Psoas muscle (tissue), 8 donors: Measurements from ENCODE around the gene ABT1. TPM values are rescaled to one million over a fixed set of nuclear protein-coding genes. Genes with fewer than 3 reads are reported as not detected.

ENCODE experiments used
- ATAC-seq, 4 donors: fragments of 200-7000 bp; cut with Tn5 transposase; one replicate each; pipeline ENCODE4 v1.9.1; 2020; ENCODE audit warnings: moderate library complexity in 3 of 4, mild to moderate bottlenecking in 2 of 4
- DNase-seq, 2 donors: peaks; one replicate each; pipeline ENCODE4 v3.0.0-alpha.2; 2020
- H3K27ac ChIP-seq: fragments of 200-600 bp; one replicate; pipeline ENCODE4 v1.8.0; 2022
- H3K27me3 ChIP-seq, 3 donors: fragments of 200-600 bp in 1 of 3; one replicate each; pipeline versions ENCODE4 v1.6.1 to v1.8.0; 2013 to 2022; ENCODE audit warnings: low read length in 2 of 3, mild to moderate bottlenecking in 2 of 3, moderate library complexity in 1 of 3; ENCODE audit not compliant: insufficient read depth in 3 of 3
- H3K36me3 ChIP-seq, 2 donors: fragments of 200-600 bp in 1 of 2; one replicate each; pipeline versions ENCODE4 v1.6.1 to v1.8.0; 2013 to 2022; ENCODE audit warnings: low read depth in 1 of 2, mild to moderate bottlenecking in 1 of 2, moderate library complexity in 1 of 2; ENCODE audit not compliant: insufficient read depth in 1 of 2
- H3K4me1 ChIP-seq: fragments of 200-600 bp; one replicate; pipeline ENCODE4 v1.8.0; 2022
- H3K4me3 ChIP-seq: fragments of 200-600 bp; one replicate; pipeline ENCODE4 v1.8.0; 2022; ENCODE audit warnings: mild to moderate bottlenecking
- H3K9me3 ChIP-seq: fragments of 200-600 bp; one replicate; pipeline ENCODE4 v1.8.0; 2022
- CTCF ChIP-seq: fragments of 200-600 bp; IDR thresholded peaks from one replicate; pipeline ENCODE4 v1.8.0; 2022; ENCODE audit warnings: antibody characterized with exemption
- WGBS, 3 donors: extraction: QIAGEN DNeasy Blood & Tissue Kit; methylation state at CpG; one replicate each; pipeline versions ENCODE4 v1.1.6 to v1.1.7; 2013; 5-methylcytosine and 5-hydroxymethylcytosine counted together
- intact Hi-C, 2 donors: fragments of 100-400 bp; cut with DNase I; formaldehyde crosslinking; loops; one replicate each; pipeline versions ENCODE4 v1.11.0 to v1.14.2; 2022
- polyA plus RNA-seq, 3 donors: library from polyadenylated mRNA; stranded (reverse); fragments of 200-250 nt; gene quantifications; one replicate each; pipeline ENCODE4 v1.2.3, GENCODE V29; 2013
- total RNA-seq, 4 donors: library from RNA; stranded (reverse); fragmentation: NEBNext Ultra II Directional in 2 of 4; extraction: Animal tissue kit (Norgen Biotek cat#: 25700) in 2 of 4; gene quantifications; one replicate each; pipeline versions ENCODE4 v1.2.1 to v1.2.4, GENCODE V29; 2021 to 2023
- donor health status: healthy with polysubstance abuse.
- donor health status: DM: no; HTN: no; CAD: no; lungs with moderate emphysema.
- donor health status: Bipolar disorder and iron deficiency.
- donor health status: healthy.
- donor health status: DM: yes; HTN: yes; CAD: no.
- donor health status: DM: no; HTN: no; CAD: no.
- donor health status: DM: no; HTN: no; CAD: no.
- donor health status: DM: yes; HTN: yes; CAD: no.

Gene ABT1
- total and polyA plus RNA-seq, 7 donors: 6.2 to 18.4 (median 10.3) TPM

DNA sequence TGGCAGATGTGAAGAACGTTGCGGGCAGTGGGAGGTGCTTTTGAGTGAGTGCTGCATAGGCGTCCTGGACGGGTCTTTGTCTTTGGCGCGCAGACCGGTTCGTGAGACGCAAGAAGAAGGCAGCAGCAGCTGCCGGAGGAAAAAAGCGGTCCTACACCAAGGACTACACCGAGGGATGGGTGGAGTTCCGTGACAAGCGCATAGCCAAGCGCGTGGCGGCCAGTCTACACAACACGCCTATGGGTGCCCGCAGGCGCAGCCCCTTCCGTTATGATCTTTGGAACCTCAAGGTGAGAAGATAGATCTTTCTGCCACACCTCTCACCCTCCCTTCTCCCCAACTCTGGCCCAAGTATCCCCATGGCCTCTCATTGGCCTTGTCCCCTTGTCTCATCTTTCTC is 1.1 kb downstream of the ABT1 start:
- peaks cover 0 to 12% (median 0%) of the 10 kb centered on the region in 3 donors for H3K27me3 ChIP-seq
- H3K4me3 ChIP-seq: peak overlapping the region; percentile 95
- TF ChIP-seq CTCF: no peak
- ATAC-seq (no peak), DNase-seq (no peak)
- peaks cover 13% of the 10 kb centered on the region for H3K4me1 ChIP-seq
- peak overlapping the region; percentile 97 for H3K27ac ChIP-seq
- WGBS, 3 donors: 60 to 67% (median 65%) methylated on average over 21 of the region's 21 CpGs
- intact Hi-C loops: no loop called here
- no peaks in the 10 kb centered on the region for H3K9me3 ChIP-seq
- H3K36me3 ChIP-seq: peaks cover 7 to 25% of the 10 kb centered on the region in 2 donors

GRCh38 chr6:26598267-26598666 is 1.5 kb downstream of the ABT1 start:
- no peaks in the 10 kb centered on the region for H3K9me3 ChIP-seq
- WGBS, 3 donors: 83 to 88% (median 87%) methylated on average over 22 of the region's 22 CpGs
- DNase-seq: no peak
- peaks cover 0 to 7% (median 0%) of the 10 kb centered on the region in 3 donors for H3K27me3 ChIP-seq
- H3K36me3 ChIP-seq: peaks cover 7 to 25% of the 10 kb centered on the region in 2 donors
- no peak overlapping the region for H3K27ac ChIP-seq
- no peak for ATAC-seq
- intact Hi-C loops: no loop called here
- H3K4me3 ChIP-seq: peak overlapping the region; percentile 95
- TF ChIP-seq CTCF: no peak
- H3K4me1 ChIP-seq: peaks cover 13% of the 10 kb centered on the region

- intact Hi-C loops: no loop called here
- ATAC-seq (no peak), DNase-seq (no peak)
- no peaks in the 10 kb centered on the region for H3K27me3 ChIP-seq
- 76 to 94% (median 81%) methylated on average over 1 of the region's 1 CpG for WGBS, 3 donors
- peaks cover 7 to 25% of the 10 kb centered on the region in 2 donors for H3K36me3 ChIP-seq
- H3K4me3 ChIP-seq: no peak overlapping the region
- no peak overlapping the region for H3K27ac ChIP-seq
- no peak for TF ChIP-seq CTCF
- H3K9me3 ChIP-seq: no peaks in the 10 kb centered on the region
- H3K4me1 ChIP-seq: peaks cover 13% of the 10 kb centered on the region
These were observed 2.4 kb downstream of the ABT1 start for GRCh38 chr6:26599134-26599533.

DNA sequence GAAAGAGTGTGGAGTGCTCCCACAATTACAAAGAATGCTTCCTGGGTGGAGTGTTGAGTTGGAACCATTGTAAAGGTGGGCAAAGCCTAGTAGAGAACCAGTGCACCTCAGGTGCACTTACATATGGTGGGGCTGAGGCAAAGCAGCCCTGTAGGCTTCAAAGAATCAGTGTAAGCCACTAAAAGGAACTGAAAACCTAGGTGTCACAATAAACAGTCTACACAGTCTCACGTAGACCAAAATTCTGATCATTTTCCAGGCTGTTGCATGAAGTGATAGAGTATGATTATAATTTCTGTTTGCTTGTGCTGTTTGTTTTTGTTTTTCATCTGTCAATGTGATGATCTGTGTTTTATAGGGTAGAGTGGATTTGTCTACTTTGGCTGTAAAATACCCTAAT is 2.8 kb downstream of the ABT1 start:
- no peak overlapping the region for H3K27ac ChIP-seq
- no peak for DNase-seq
- intact Hi-C loops: no loop called here
- H3K4me3 ChIP-seq: no peak overlapping the region
- H3K36me3 ChIP-seq: peaks cover 7 to 25% of the 10 kb centered on the region in 2 donors
- H3K4me1 ChIP-seq: peaks cover 13% of the 10 kb centered on the region
- no peaks in the 10 kb centered on the region for H3K9me3 ChIP-seq
- H3K27me3 ChIP-seq: no peaks in the 10 kb centered on the region
- 72 to 86% (median 72%) methylated on average over 1 of the region's 1 CpG for WGBS, 3 donors
- no peak for TF ChIP-seq CTCF
- ATAC-seq: no peak

GRCh38 chr6:26600759-26601158 is 4.0 kb downstream of the ABT1 start:
- intact Hi-C loops: no loop called here
- DNase-seq (no peak), ATAC-seq (no peak)

More at GRCh38 chr6:26600759-26601158, 4.0 kb downstream of the ABT1 start:
- Histone ChIP-seq H3K27me3 (no peaks in the 10 kb centered on the region), H3K27ac (no peak overlapping the region), H3K4me3 (no peak overlapping the region), H3K4me1 (peaks cover 7% of the 10 kb centered on the region), H3K9me3 (no peaks in the 10 kb centered on the region), H3K36me3 (peaks cover 7 to 25% of the 10 kb centered on the region in 2 donors)
- no peak for TF ChIP-seq CTCF
